SK-MEL-5 (cell line): ENCODE measurements around the gene NINL. TPM values are rescaled to one million over a fixed set of nuclear protein-coding genes. Genes with fewer than 3 reads are reported as not detected.
"Not testable (repeated sequence)": the region's sequence is repeated elsewhere in the genome, so short reads cannot be mapped to it uniquely, and the experiment has no call there.

Experiments used
- DNase-seq: peaks from one replicate; pipeline ENCODE4 v3.0.0-alpha.2; 2016; ENCODE audit warnings: low read depth, low spot score
- in situ Hi-C: cut with HindIII; loops from 2 replicates; pipeline ENCODE4 v1.10.0; 2016; ENCODE audit warnings: low sequenced_read_pairs, high pct_unique_total_duplicates, low pct_unique_long_range_greater_than_20kb
- total RNA-seq: library from RNA; depleted of rRNA; stranded (reverse); fragments of >200 nt; shearing (Covaris generic); gene quantifications from 2 replicates; pipeline ENCODE4 v1.2.3, GENCODE V29; 2014

Gene NINL
- total RNA-seq, 1 experiment from 2014 or later, result 5.0 TPM

GRCh38 chr20:25521382-25521781 lies 63.9 kb downstream of the NINL start:
- in situ Hi-C loops, result no loop called here
- no peak for DNase-seq

GRCh38 chr20:25517124-25517523 lies 68.2 kb downstream of the NINL start:
- DNase-seq, result no peak
- in situ Hi-C loops, result no loop called here

- in situ Hi-C loops, result no loop called here
- DNase-seq, result no peak
Measured at GRCh38 chr20:25514747-25515340, 70.5 kb downstream of the NINL start.

GRCh38 chr20:25514195-25514594 lies 71.1 kb downstream of the NINL start:
- in situ Hi-C loops, result no loop called here
- DNase-seq, result no peak

GRCh38 chr20:25512709-25513108 lies 72.6 kb downstream of the NINL start:
- in situ Hi-C loops, result no loop called here
- DNase-seq, result no peak

- DNase-seq, result no peak
- in situ Hi-C loops, result no loop called here
Measured at GRCh38 chr20:25511183-25511582, 74.1 kb downstream of the NINL start.

- DNase-seq, result no peak
- in situ Hi-C loops, result no loop called here
Measured at GRCh38 chr20:25510721-25511120, 74.6 kb downstream of the NINL start.

GRCh38 chr20:25510202-25510601 lies 75.1 kb downstream of the NINL start:
- in situ Hi-C loops, result no loop called here
- DNase-seq, result no peak

- in situ Hi-C loops, result no loop called here
Measured at GRCh38 chr20:25509084-25509483, 76.2 kb downstream of the NINL start.

GRCh38 chr20:25508083-25508770 lies 77.1 kb downstream of the NINL start:
- DNase-seq, result no peak
- in situ Hi-C loops, result no loop called here

More at GRCh38 chr20:25509084-25509483, 76.2 kb downstream of the NINL start:
- DNase-seq, result no peak

- DNase-seq, result no peak
- in situ Hi-C loops, result no loop called here
Measured at GRCh38 chr20:25507385-25508082, 77.8 kb downstream of the NINL start.

- in situ Hi-C loops, result no loop called here
- no peak for DNase-seq
Measured at GRCh38 chr20:25504366-25505135, 80.8 kb downstream of the NINL start.

- in situ Hi-C loops, result no loop called here
- no peak for DNase-seq
Measured at GRCh38 chr20:25503936-25504335, 81.4 kb downstream of the NINL start.

- in situ Hi-C loops, DNase-seq: not testable (repeated sequence)
Measured at GRCh38 chr20:25503051-25503639, 82.2 kb downstream of the NINL start.

GRCh38 chr20:25500880-25501351 lies 84.4 kb downstream of the NINL start:
- in situ Hi-C loops, result no loop called here

GRCh38 chr20:25499855-25500434 lies 85.4 kb downstream of the NINL start:
- in situ Hi-C loops, result no loop called here
- DNase-seq, result no peak

More at GRCh38 chr20:25500880-25501351, 84.4 kb downstream of the NINL start:
- DNase-seq, result no peak

GRCh38 chr20:25499031-25499430 lies 86.3 kb downstream of the NINL start:
- in situ Hi-C loops, result no loop called here
- no peak for DNase-seq
